Breast epithelium (tissue), 3 donors: ENCODE measurements around the gene COMT.

Experiments used
- CTCF ChIP-seq, 3 donors: fragments of 450-650 bp; IDR thresholded peaks; one replicate each; pipeline ENCODE4 v1.5.1; 2016 to 2017; ENCODE audit warnings: antibody characterized with exemption in 3 of 3, mild to moderate bottlenecking in 3 of 3, moderate library complexity in 3 of 3
- POLR2A ChIP-seq: fragments of 450-650 bp; IDR thresholded peaks from one replicate; pipeline ENCODE4 v1.6.1; 2016; ENCODE audit warnings: antibody characterized with exemption, mild to moderate bottlenecking, moderate library complexity
- POLR2AphosphoS5 ChIP-seq, 3 donors: sonication (generic); formaldehyde crosslinking; IDR thresholded peaks; one replicate each; pipeline ENCODE4 v1.6.1; 2017; ENCODE audit warnings: antibody characterized with exemption in 3 of 3

GRCh38 chr22:19951346-19951745 lies 9.8 kb downstream of the COMT start:
- TF ChIP-seq CTCF (IDR thresholded peaks at IDR 0.05) (no peak), POLR2AphosphoS5 (IDR thresholded peaks at IDR 0.05) (no peak), POLR2A (no peak)
